Hematopoietic multipotent progenitor cell treated with erythropoietin and hydrocortisone succinate and interleukin-3 and kit ligand, for 8 days (in vitro differentiated cells): Measurements from ENCODE around the gene MECP2.
A peak's percentile ranks its signal among the peaks of the same experiment; 100 is the strongest.

Source experiments
- DNase-seq: peaks from one replicate; pipeline ENCODE4 v3.0.0-alpha.2; 2015

Gene MECP2

GRCh38 chrX:154059231-154059630 is 38.3 kb downstream of the MECP2 start:
- DNase-seq: no peak

GRCh38 chrX:154058214-154058997 is 39.1 kb downstream of the MECP2 start:
- DNase-seq: no peak

GRCh38 chrX:154057791-154058190 is 39.7 kb downstream of the MECP2 start:
- no peak for DNase-seq

- no peak for DNase-seq
Observed at GRCh38 chrX:154056770-154057241, 40.7 kb downstream of the MECP2 start.

GRCh38 chrX:154051201-154051810 is 46.2 kb downstream of the MECP2 start:
- peak; percentile 67 for DNase-seq

GRCh38 chrX:154050113-154050495 is 47.4 kb downstream of the MECP2 start:
- no peak for DNase-seq

- DNase-seq: no peak
Observed at GRCh38 chrX:154049209-154050112, 48.1 kb downstream of the MECP2 start.

- no peak for DNase-seq
Observed at GRCh38 chrX:154048398-154048797, 49.1 kb downstream of the MECP2 start.

GRCh38 chrX:154046940-154047610 is 50.4 kb downstream of the MECP2 start:
- DNase-seq: no peak

- no peak for DNase-seq
Observed at GRCh38 chrX:154046031-154046781, 51.3 kb downstream of the MECP2 start.

GRCh38 chrX:154044091-154044490 is 53.4 kb downstream of the MECP2 start:
- no peak for DNase-seq

GRCh38 chrX:154043003-154043763 is 54.3 kb downstream of the MECP2 start:
- no peak for DNase-seq

- no peak for DNase-seq
Observed at GRCh38 chrX:154040863-154041262, 56.7 kb downstream of the MECP2 start.

GRCh38 chrX:154040307-154040756 is 57.2 kb downstream of the MECP2 start:
- peak; percentile 25 for DNase-seq

GRCh38 chrX:154039577-154039976 is 57.9 kb downstream of the MECP2 start:
- DNase-seq: no peak

- DNase-seq: no peak
Observed at GRCh38 chrX:154038656-154039055, 58.9 kb downstream of the MECP2 start.

GRCh38 chrX:154037754-154038153 is 59.8 kb downstream of the MECP2 start:
- no peak for DNase-seq

GRCh38 chrX:154036513-154036912 is 61.0 kb downstream of the MECP2 start:
- no peak for DNase-seq

- DNase-seq: no peak
Observed at GRCh38 chrX:154033848-154034247, 63.7 kb downstream of the MECP2 start.

GRCh38 chrX:154032653-154033052 is 64.9 kb downstream of the MECP2 start:
- no peak for DNase-seq

GRCh38 chrX:154032160-154032559 is 65.4 kb downstream of the MECP2 start:
- no peak for DNase-seq
